IMR-90 (cell line): Measurements from ENCODE around the gene ABCA8. TPM values are rescaled to one million over a fixed set of nuclear protein-coding genes. Genes with fewer than 3 reads are reported as not detected.

Experiments
- ATAC-seq: fragments of 200-7000 bp; cut with Tn5 transposase; 2 replicates; pipeline ENCODE4 v1.9.1; 2020; ENCODE audit warnings: low read depth, mild to moderate bottlenecking, moderate library complexity
- BruUV-seq: library from RNA; stranded (reverse); fragments of 400-500 nt; replicated peaks from 2 replicates; lab custom pipeline; 2021; lab: Mats Ljungman, UMichigan
- CTCF ChIA-PET: fragments of 300-600 bp; formaldehyde crosslinking; extraction: SDS; loops from one replicate; lab custom pipeline; 2021; ENCODE audit warnings: antibody characterized with exemption; lab: Yijun Ruan, JAX
- POLR2A ChIA-PET: fragments of 300-600 bp; sonication (Branson Sonifier 250); formaldehyde crosslinking; loops from one replicate; lab custom pipeline; 2022; ENCODE audit warnings: antibody characterized with exemption; ENCODE audit not compliant: unreplicated experiment; lab: Charles Lee
- DNase-seq: peaks from one replicate; pipeline ENCODE4 v3.0.0; 2013
- H2AFZ ChIP-seq: replicated peaks from 2 replicates; pipeline ENCODE3; 2013; ENCODE audit warnings: low read length, mild to moderate bottlenecking; ENCODE audit not compliant: poor library complexity
- H2AK5ac ChIP-seq: 2 replicates; pipeline ENCODE4 v1.6.1; 2013; ENCODE audit warnings: low read depth, low read length, inconsistent platforms
- H2AK9ac ChIP-seq: replicated peaks from 2 replicates; pipeline ENCODE3; 2013; ENCODE audit warnings: mild to moderate bottlenecking, low read depth, low read length, moderate library complexity; ENCODE audit not compliant: poor library complexity
- H2BK120ac ChIP-seq: 2 replicates; pipeline ENCODE4 v1.6.1; 2013; ENCODE audit warnings: low read depth, low read length, inconsistent platforms
- H2BK15ac ChIP-seq: 3 replicates; pipeline ENCODE4 v1.6.1; 2013; ENCODE audit warnings: low read depth, low read length, inconsistent platforms
- H2BK20ac ChIP-seq: 2 replicates; pipeline ENCODE4 v1.6.1; 2013; ENCODE audit warnings: low read depth, mild to moderate bottlenecking, inconsistent platforms, low read length, moderate library complexity
- H2BK5ac ChIP-seq: 2 replicates; pipeline ENCODE4 v1.6.1; 2013; ENCODE audit warnings: mild to moderate bottlenecking, low read depth, low read length, inconsistent platforms; ENCODE audit not compliant: poor library complexity, severe bottlenecking
- H3K14ac ChIP-seq: replicated peaks from 2 replicates; pipeline ENCODE4 v1.6.1; 2013; ENCODE audit warnings: low read depth, low read length, inconsistent platforms
- H3K18ac ChIP-seq: 2 replicates; pipeline ENCODE4 v1.6.1; 2013; ENCODE audit warnings: low read depth, low read length, control low read depth
- H3K23ac ChIP-seq: 2 replicates; pipeline ENCODE4 v1.6.1; 2013; ENCODE audit warnings: low read depth, low read length, inconsistent platforms
- H3K27ac ChIP-seq: 2 replicates; pipeline ENCODE4 v1.5.1; 2013; ENCODE audit warnings: mild to moderate bottlenecking, control low read depth, low read length; ENCODE audit not compliant: insufficient read depth
- H3K27me3 ChIP-seq: 2 replicates; pipeline ENCODE4 v1.6.1; 2013; ENCODE audit warnings: low read length; ENCODE audit not compliant: control insufficient read depth, insufficient read depth
- H3K36me3 ChIP-seq: 2 replicates; pipeline ENCODE4 v1.6.1; 2013; ENCODE audit warnings: low read length, mixed read lengths; ENCODE audit not compliant: control insufficient read depth, insufficient read depth
- H3K4ac ChIP-seq: 2 replicates; pipeline ENCODE4 v1.6.1; 2013; ENCODE audit warnings: low read depth, low read length, inconsistent platforms
- H3K4me1 ChIP-seq: 2 replicates; pipeline ENCODE4 v1.6.1; 2013; ENCODE audit warnings: low read length, mixed read lengths; ENCODE audit not compliant: control insufficient read depth, insufficient read depth
- H3K4me2 ChIP-seq: 2 replicates; pipeline ENCODE4 v1.6.1; 2013; ENCODE audit warnings: low read depth, mild to moderate bottlenecking, control low read depth, low read length, moderate library complexity
- H3K4me3 ChIP-seq: 2 replicates; pipeline ENCODE4 v1.5.1; 2013; ENCODE audit warnings: low read depth, mild to moderate bottlenecking, control low read depth, low read length, moderate library complexity; ENCODE audit not compliant: insufficient read depth
- H3K56ac ChIP-seq: 2 replicates; pipeline ENCODE4 v1.6.1; 2013; ENCODE audit warnings: low read length, inconsistent platforms; ENCODE audit not compliant: insufficient read depth; ENCODE audit errors: extremely low read depth
- H3K79me1 ChIP-seq, 2 experiments: 2 replicates each; pipeline ENCODE4 v1.6.1; 2013; ENCODE audit warnings: low read length in 2 of 2, inconsistent platforms in 1 of 2, low read depth in 1 of 2
- H3K9ac ChIP-seq: 2 replicates; pipeline ENCODE4 v1.6.1; 2013; ENCODE audit warnings: low read depth, low read length, control low read depth
- H3K9me1 ChIP-seq: 2 replicates; pipeline ENCODE4 v1.6.1; 2013; ENCODE audit warnings: low read length, inconsistent platforms; ENCODE audit not compliant: insufficient read depth
- H3K9me3 ChIP-seq: 2 replicates; pipeline ENCODE4 v1.6.1; 2013; ENCODE audit warnings: low read length; ENCODE audit not compliant: control insufficient read depth, insufficient read depth
- H4K20me1 ChIP-seq: 2 replicates; pipeline ENCODE4 v1.6.1; 2013; ENCODE audit warnings: low read length, inconsistent platforms; ENCODE audit not compliant: insufficient read depth
- H4K5ac ChIP-seq: 2 replicates; pipeline ENCODE4 v1.6.1; 2013; ENCODE audit warnings: mild to moderate bottlenecking, low read depth, low read length, control low read depth
- H4K8ac ChIP-seq, 2 experiments: 2 replicates each; pipeline ENCODE4 v1.6.1; 2013; ENCODE audit warnings: low read depth in 2 of 2, low read length in 2 of 2, control low read depth in 1 of 2, inconsistent platforms in 1 of 2
- H4K91ac ChIP-seq: 2 replicates; pipeline ENCODE4 v1.6.1; 2013; ENCODE audit warnings: low read depth, low read length, inconsistent platforms; ENCODE audit not compliant: insufficient read depth
- BHLHE40 ChIP-seq: fragments of 150-350 bp; IDR thresholded peaks from 2 replicates; pipeline ENCODE4 v1.6.1; 2016; ENCODE audit warnings: mild to moderate bottlenecking, low read depth, low read length
- CEBPB ChIP-seq: IDR thresholded peaks from 2 replicates; pipeline ENCODE4 v1.6.1; 2012; ENCODE audit warnings: low read depth, low read length, improper control_type of control experiment
- CHD1 ChIP-seq: IDR thresholded peaks from 2 replicates; pipeline ENCODE4 v1.6.1; 2012; ENCODE audit warnings: low read depth, low read length, improper control_type of control experiment
- ELK1 ChIP-seq: fragments of 150-350 bp; IDR thresholded peaks from 2 replicates; pipeline ENCODE4 v1.6.1; 2016; ENCODE audit warnings: low read depth, mild to moderate bottlenecking, low read length, moderate library complexity, borderline replicate concordance
- FOS ChIP-seq: fragments of 150-350 bp; IDR thresholded peaks from 2 replicates; pipeline ENCODE4 v1.6.1; 2016; ENCODE audit warnings: low read depth, low read length
- MAFK ChIP-seq: IDR thresholded peaks from 2 replicates; pipeline ENCODE4 v1.6.1; 2012; ENCODE audit warnings: low read depth, low read length, improper control_type of control experiment
- MAZ ChIP-seq: IDR thresholded peaks from 2 replicates; pipeline ENCODE4 v1.6.1; 2012; ENCODE audit warnings: low read depth, mild to moderate bottlenecking, low read length, improper control_type of control experiment, moderate library complexity, borderline replicate concordance
- MXI1 ChIP-seq: IDR thresholded peaks from 2 replicates; pipeline ENCODE4 v1.6.1; 2012; ENCODE audit warnings: low read depth, mild to moderate bottlenecking, low read length, moderate library complexity, borderline replicate concordance
- NFE2L2 ChIP-seq: fragments of 150-350 bp; IDR thresholded peaks from 2 replicates; pipeline ENCODE4 v1.6.1; 2016; ENCODE audit warnings: low read depth, mild to moderate bottlenecking, low read length
- POLR2A ChIP-seq: IDR thresholded peaks from 2 replicates; pipeline ENCODE4 v1.6.1; 2012; ENCODE audit warnings: mild to moderate bottlenecking, low read depth, low read length
- RAD21 ChIP-seq: IDR thresholded peaks from 2 replicates; pipeline ENCODE4 v1.6.1; 2012; ENCODE audit warnings: low read length, improper control_type of control experiment
- RFX5 ChIP-seq: IDR thresholded peaks from 2 replicates; pipeline ENCODE4 v1.8.0; 2012; ENCODE audit warnings: low read depth, mild to moderate bottlenecking, low read length, moderate library complexity
- SMC3 ChIP-seq: fragments of 150-350 bp; IDR thresholded peaks from 2 replicates; pipeline ENCODE4 v1.6.1; 2016; ENCODE audit warnings: low read depth, mild to moderate bottlenecking, antibody characterized with exemption, low read length, moderate library complexity
- USF2 ChIP-seq: fragments of 150-350 bp; IDR thresholded peaks from 2 replicates; pipeline ENCODE4 v1.6.1; 2017; ENCODE audit warnings: mild to moderate bottlenecking, antibody characterized with exemption, low read length, low read depth
- WGBS, 2 experiments: methylation state at CpG; one replicate each; pipeline versions ENCODE4 v1.1.5 to v1.1.7; 2013; ENCODE audit warnings: missing lambda C conversion rate in 2 of 2; ENCODE audit not compliant: insufficient read length in 1 of 2; ENCODE audit errors: extremely low coverage in 2 of 2; 5-methylcytosine and 5-hydroxymethylcytosine counted together
- dilution Hi-C: fragments of 300-500 bp; cut with HindIII; formaldehyde crosslinking; loops from one replicate; pipeline ENCODE4 v1.14.3; 2018; ENCODE audit warnings: low sequenced_read_pairs; ENCODE audit not compliant: unreplicated experiment
- in situ Hi-C: fragments of 300-500 bp; cut with MboI; formaldehyde crosslinking; loops from 3 replicates; pipeline ENCODE4 v1.14.3; 2019; ENCODE audit warnings: low sequenced_read_pairs, inconsistent platforms, mixed read lengths
- intact Hi-C: fragments of 100-400 bp; cut with micrococcal nuclease; formaldehyde crosslinking; loops from 2 replicates; pipeline ENCODE4 v1.10.0; 2022
- polyA plus RNA-seq, 3 experiments: library from polyadenylated mRNA; depleted of rRNA; stranded (reverse); fragments of >200 nt; gene quantifications; 2 replicates each; pipeline ENCODE4 v1.2.3, GENCODE V29; 2012; ENCODE audit warnings: low replicate concordance in 1 of 3
- total RNA-seq: library from RNA; depleted of rRNA; stranded (reverse); fragments of >200 nt; gene quantifications from 2 replicates; pipeline ENCODE4 v1.2.3, GENCODE V29; 2012
- TF ChIP-seq, protein P1 (sequence below): conservative IDR thresholded peaks from 2 replicates; pipeline ENCODE4 v1.5.1; 2012; ENCODE audit warnings: mild to moderate bottlenecking, low read depth, low read length, improper control_type of control experiment

Gene ABCA8
- total and polyA plus RNA-seq, 2 of the 4 experiments (the other 2 are of a cell fraction) = 1.8 TPM

GRCh38 chr17:68847711-68848110, 107.5 kb downstream of the ABCA8 start (continued):
- TF ChIP-seq SMC3 (no peak), MAFK (no peak), BHLHE40 (no peak), MXI1 (no peak)

- no peak overlapping the region for H3K4me2 ChIP-seq
- H3K23ac ChIP-seq = no peak overlapping the region
- H4K8ac ChIP-seq = no peak overlapping the region
- intact Hi-C loops = no loop called here
- ChIA-PET CTCF (no interaction called here), POLR2A (no interaction called here)
- no peak overlapping the region for H3K18ac ChIP-seq
- H3K36me3 ChIP-seq = no peaks in the 10 kb centered on the region
- BruUV-seq = no TSS peak
- no peak for DNase-seq
- no peaks in the 10 kb centered on the region for H3K9me3 ChIP-seq
- no peak for ATAC-seq
- no peaks in the 10 kb centered on the region for H3K27me3 ChIP-seq
- H2BK20ac ChIP-seq = no peak overlapping the region
- H3K14ac ChIP-seq = no peak overlapping the region
- H3K4me3 ChIP-seq = no peak overlapping the region
- no peaks in the 10 kb centered on the region for H4K20me1 ChIP-seq
- no peak overlapping the region for H2BK5ac ChIP-seq
- H3K9me1 ChIP-seq = no peaks in the 10 kb centered on the region
- H2BK15ac ChIP-seq = no peak overlapping the region
- no peak overlapping the region for H4K5ac ChIP-seq
- H4K91ac ChIP-seq = no peak overlapping the region
- H3K4ac ChIP-seq = no peak overlapping the region
- no peak overlapping the region for H3K56ac ChIP-seq
- no peak overlapping the region for H2AFZ ChIP-seq
- H2AK5ac ChIP-seq = no peak overlapping the region
- dilution Hi-C loops = no loop called here
- H3K9ac ChIP-seq = no peak overlapping the region
- in situ Hi-C loops = no loop called here
- WGBS, 2 experiments = no CpG with 5 or more reads among the region's 3 CpGs
- no peaks in the 10 kb centered on the region for H3K4me1 ChIP-seq
- H3K27ac ChIP-seq = no peak overlapping the region
- H3K79me1 ChIP-seq = no peaks in the 10 kb centered on the region
- no peak overlapping the region for H2BK120ac ChIP-seq
- no peak overlapping the region for H2AK9ac ChIP-seq
- TF ChIP-seq, protein P1, sequence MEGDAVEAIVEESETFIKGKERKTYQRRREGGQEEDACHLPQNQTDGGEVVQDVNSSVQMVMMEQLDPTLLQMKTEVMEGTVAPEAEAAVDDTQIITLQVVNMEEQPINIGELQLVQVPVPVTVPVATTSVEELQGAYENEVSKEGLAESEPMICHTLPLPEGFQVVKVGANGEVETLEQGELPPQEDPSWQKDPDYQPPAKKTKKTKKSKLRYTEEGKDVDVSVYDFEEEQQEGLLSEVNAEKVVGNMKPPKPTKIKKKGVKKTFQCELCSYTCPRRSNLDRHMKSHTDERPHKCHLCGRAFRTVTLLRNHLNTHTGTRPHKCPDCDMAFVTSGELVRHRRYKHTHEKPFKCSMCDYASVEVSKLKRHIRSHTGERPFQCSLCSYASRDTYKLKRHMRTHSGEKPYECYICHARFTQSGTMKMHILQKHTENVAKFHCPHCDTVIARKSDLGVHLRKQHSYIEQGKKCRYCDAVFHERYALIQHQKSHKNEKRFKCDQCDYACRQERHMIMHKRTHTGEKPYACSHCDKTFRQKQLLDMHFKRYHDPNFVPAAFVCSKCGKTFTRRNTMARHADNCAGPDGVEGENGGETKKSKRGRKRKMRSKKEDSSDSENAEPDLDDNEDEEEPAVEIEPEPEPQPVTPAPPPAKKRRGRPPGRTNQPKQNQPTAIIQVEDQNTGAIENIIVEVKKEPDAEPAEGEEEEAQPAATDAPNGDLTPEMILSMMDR = no peak
- no peak for TF ChIP-seq CHD1
- no peak for TF ChIP-seq USF2
- TF ChIP-seq RAD21 = no peak
- no peak for TF ChIP-seq MXI1
- no peak for TF ChIP-seq CEBPB
- TF ChIP-seq MAZ = no peak
- no peak for TF ChIP-seq POLR2A
- TF ChIP-seq NFE2L2 = no peak
- no peak for TF ChIP-seq BHLHE40
- no peak for TF ChIP-seq RFX5
- TF ChIP-seq MAFK = no peak
- no peak for TF ChIP-seq FOS
- TF ChIP-seq SMC3 = no peak
- no peak for TF ChIP-seq ELK1
These were observed 111.7 kb downstream of the ABCA8 start for GRCh38 chr17:68843522-68843921.
